ENCODE results near the gene SLX4IP. TPM values are rescaled to one million over a fixed set of nuclear protein-coding genes. Genes with fewer than 3 reads are reported as not detected.

Gene SLX4IP
- total and polyA plus RNA-seq, 2 donors (not counting 1 experiment from before 2014, with no cell fraction given) = 1.9 to 8.1 TPM

DNA sequence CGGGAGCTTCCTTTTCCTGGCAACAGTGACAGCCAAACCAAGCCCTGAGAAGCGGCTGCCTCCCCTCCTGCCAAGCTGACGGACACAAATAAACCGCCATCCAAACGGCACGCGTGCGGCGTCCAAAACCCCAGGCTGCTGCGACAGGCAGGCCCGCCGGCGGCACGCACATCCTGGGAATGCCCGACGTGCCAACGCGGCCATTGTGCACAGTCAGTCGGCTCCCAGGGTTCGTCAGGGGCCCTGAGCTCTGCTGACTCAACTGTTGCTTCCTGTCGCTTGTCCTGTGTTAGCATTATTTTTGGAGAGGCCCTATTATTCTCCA lies 231.9 kb downstream of the SLX4IP start:
- no peak overlapping the region for H3K4me3 ChIP-seq (replicated peaks in 1 of 4; ENCODE audit: control extremely low read depth in 1 of 4, insufficient read depth in 1 of 4, low read depth in 3 of 4, low read length in 4 of 4)
- H2AFZ ChIP-seq (ENCODE audit: low read length) = no peak overlapping the region
- H3K9me3 ChIP-seq (ENCODE audit: control insufficient read depth, insufficient read depth, low read depth, low read length) = no peaks in the 10 kb centered on the region
- H3K27me3 ChIP-seq (ENCODE audit: control insufficient read depth, insufficient read depth, low read length) = no peaks in the 10 kb centered on the region
- no peaks in the 10 kb centered on the region for H4K20me1 ChIP-seq (ENCODE audit: control insufficient read depth, extremely low read depth, insufficient read depth, low read length)
- peak in 1 of 2 donors; percentile 70 for DNase-seq (ENCODE audit: low read depth in 2 of 2)
- no peak overlapping the region for H3K4me2 ChIP-seq (ENCODE audit: extremely low read depth, insufficient read depth, low read length)
- no peaks in the 10 kb centered on the region for H3K36me3 ChIP-seq (ENCODE audit: control insufficient read depth, insufficient read depth, low read length)
- H3K79me2 ChIP-seq (ENCODE audit: control insufficient read depth, insufficient read depth, low read length) = peaks cover 6% of the 10 kb centered on the region
- H3K9ac ChIP-seq (ENCODE audit: insufficient read depth, low read length) = no peak overlapping the region
- H3K4me1 ChIP-seq (ENCODE audit: control insufficient read depth, extremely low read depth, insufficient read depth, low read length) = peaks cover 10% of the 10 kb centered on the region
- no peak overlapping the region for H3K27ac ChIP-seq (ENCODE audit: insufficient read depth, low read length)
- TF ChIP-seq EZH2 (IDR thresholded peaks at IDR 0.05; ENCODE audit: low read length, missing control alignments) = no peak
- TF ChIP-seq, protein P1, sequence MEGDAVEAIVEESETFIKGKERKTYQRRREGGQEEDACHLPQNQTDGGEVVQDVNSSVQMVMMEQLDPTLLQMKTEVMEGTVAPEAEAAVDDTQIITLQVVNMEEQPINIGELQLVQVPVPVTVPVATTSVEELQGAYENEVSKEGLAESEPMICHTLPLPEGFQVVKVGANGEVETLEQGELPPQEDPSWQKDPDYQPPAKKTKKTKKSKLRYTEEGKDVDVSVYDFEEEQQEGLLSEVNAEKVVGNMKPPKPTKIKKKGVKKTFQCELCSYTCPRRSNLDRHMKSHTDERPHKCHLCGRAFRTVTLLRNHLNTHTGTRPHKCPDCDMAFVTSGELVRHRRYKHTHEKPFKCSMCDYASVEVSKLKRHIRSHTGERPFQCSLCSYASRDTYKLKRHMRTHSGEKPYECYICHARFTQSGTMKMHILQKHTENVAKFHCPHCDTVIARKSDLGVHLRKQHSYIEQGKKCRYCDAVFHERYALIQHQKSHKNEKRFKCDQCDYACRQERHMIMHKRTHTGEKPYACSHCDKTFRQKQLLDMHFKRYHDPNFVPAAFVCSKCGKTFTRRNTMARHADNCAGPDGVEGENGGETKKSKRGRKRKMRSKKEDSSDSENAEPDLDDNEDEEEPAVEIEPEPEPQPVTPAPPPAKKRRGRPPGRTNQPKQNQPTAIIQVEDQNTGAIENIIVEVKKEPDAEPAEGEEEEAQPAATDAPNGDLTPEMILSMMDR (conservative IDR thresholded peaks at IDR 0.05 in 1 of 2, IDR thresholded peaks at IDR 0.05 in 1 of 2; ENCODE audit: low read depth in 1 of 2, low read length in 2 of 2) = no peak

DNA sequence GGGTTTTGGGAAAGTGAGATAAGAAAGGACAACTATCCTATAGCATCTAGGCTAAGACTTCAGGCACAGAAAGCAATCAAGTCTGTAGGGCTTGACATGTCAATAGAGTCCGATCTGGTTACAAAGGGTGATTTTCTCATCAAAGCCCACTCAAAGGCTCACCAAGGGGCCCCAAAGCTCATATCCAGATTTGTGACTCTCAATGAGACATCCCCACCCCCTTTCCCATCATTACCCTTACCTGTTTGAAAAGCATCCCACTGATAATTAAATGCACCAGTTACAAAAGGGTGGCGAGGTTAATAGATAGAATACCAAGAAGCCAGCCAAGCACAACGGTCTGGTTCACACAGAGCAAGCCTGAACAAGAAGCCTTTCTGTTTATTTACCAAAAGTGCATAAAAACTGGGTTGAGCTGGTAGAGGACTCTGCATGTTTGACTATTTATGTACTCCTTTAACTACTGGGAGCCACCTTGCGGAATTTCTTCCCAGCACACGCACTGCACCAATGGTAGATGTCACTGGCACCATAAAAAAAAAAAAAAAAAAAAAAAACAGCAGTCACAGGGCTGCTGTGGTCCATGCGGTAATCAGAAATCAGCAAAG lies 232.6 kb downstream of the SLX4IP start:
- H3K4me3 ChIP-seq (replicated peaks in 1 of 4; ENCODE audit: control extremely low read depth in 1 of 4, insufficient read depth in 1 of 4, low read depth in 3 of 4, low read length in 4 of 4) = no peak overlapping the region
- no peak for TF ChIP-seq EZH2 (IDR thresholded peaks at IDR 0.05; ENCODE audit: low read length, missing control alignments)
- TF ChIP-seq, protein P1 (conservative IDR thresholded peaks at IDR 0.05 in 1 of 2, IDR thresholded peaks at IDR 0.05 in 1 of 2; ENCODE audit: low read depth in 1 of 2, low read length in 2 of 2) = no peak
- no peak for DNase-seq (ENCODE audit: low read depth in 2 of 2)
- H2AFZ ChIP-seq (ENCODE audit: low read length) = no peak overlapping the region
- peaks cover 7% of the 10 kb centered on the region for H3K79me2 ChIP-seq (ENCODE audit: control insufficient read depth, insufficient read depth, low read length)
- no peaks in the 10 kb centered on the region for H3K27me3 ChIP-seq (ENCODE audit: control insufficient read depth, insufficient read depth, low read length)
- peaks cover 10% of the 10 kb centered on the region for H3K4me1 ChIP-seq (ENCODE audit: control insufficient read depth, extremely low read depth, insufficient read depth, low read length)
- H3K9ac ChIP-seq (ENCODE audit: insufficient read depth, low read length) = no peak overlapping the region
- no peaks in the 10 kb centered on the region for H3K36me3 ChIP-seq (ENCODE audit: control insufficient read depth, insufficient read depth, low read length)
- H3K9me3 ChIP-seq (ENCODE audit: control insufficient read depth, insufficient read depth, low read depth, low read length) = no peaks in the 10 kb centered on the region
- H3K4me2 ChIP-seq (ENCODE audit: extremely low read depth, insufficient read depth, low read length) = no peak overlapping the region
- no peaks in the 10 kb centered on the region for H4K20me1 ChIP-seq (ENCODE audit: control insufficient read depth, extremely low read depth, insufficient read depth, low read length)
- H3K27ac ChIP-seq (ENCODE audit: insufficient read depth, low read length) = no peak overlapping the region

DNA sequence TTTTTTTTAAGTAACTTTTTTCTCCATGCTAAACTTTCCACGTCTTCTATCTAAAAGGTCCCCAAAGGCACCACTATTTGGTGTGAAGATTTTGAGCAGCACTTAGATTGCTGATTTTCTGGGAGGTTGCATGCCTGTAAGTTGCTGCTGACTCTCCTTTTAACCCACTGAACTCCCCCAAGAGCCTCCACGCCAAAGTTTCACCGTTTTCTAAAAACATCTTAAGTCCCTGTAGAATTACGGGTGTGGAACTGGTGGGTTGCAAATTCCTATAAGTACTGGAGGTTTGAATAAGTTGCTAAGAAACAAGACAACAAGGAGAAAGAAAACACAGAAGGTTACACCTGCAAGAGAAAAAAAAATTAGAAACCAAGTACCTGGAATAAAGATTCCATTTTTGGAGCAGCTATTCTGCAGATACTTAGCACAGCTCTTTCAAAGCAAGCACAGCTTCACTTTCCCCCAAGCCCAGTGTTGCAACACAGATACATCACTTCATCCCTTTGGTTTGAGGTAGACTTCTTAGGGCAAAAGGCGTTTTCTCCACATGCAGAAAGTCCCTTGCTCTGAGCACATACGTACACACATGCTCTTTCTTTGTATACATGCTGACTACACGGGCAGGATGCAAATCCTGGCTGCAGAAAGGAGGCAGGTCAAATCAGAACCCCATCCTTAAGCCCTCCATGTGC lies 233.7 kb downstream of the SLX4IP start:
- no peak overlapping the region for H3K9ac ChIP-seq (ENCODE audit: insufficient read depth, low read length)
- no peak overlapping the region for H3K4me2 ChIP-seq (ENCODE audit: extremely low read depth, insufficient read depth, low read length)
- H4K20me1 ChIP-seq (ENCODE audit: control insufficient read depth, extremely low read depth, insufficient read depth, low read length) = no peaks in the 10 kb centered on the region

More for the DNA sequence above, 233.7 kb downstream of the SLX4IP start:
- no peak overlapping the region for H2AFZ ChIP-seq (ENCODE audit: low read length)
- no peak overlapping the region for H3K27ac ChIP-seq (ENCODE audit: insufficient read depth, low read length)
- peaks cover 10% of the 10 kb centered on the region for H3K4me1 ChIP-seq (ENCODE audit: control insufficient read depth, extremely low read depth, insufficient read depth, low read length)
- no peaks in the 10 kb centered on the region for H3K27me3 ChIP-seq (ENCODE audit: control insufficient read depth, insufficient read depth, low read length)
- no peak overlapping the region for H3K4me3 ChIP-seq (replicated peaks in 1 of 4; ENCODE audit: control extremely low read depth in 1 of 4, insufficient read depth in 1 of 4, low read depth in 3 of 4, low read length in 4 of 4)
- TF ChIP-seq EZH2 (IDR thresholded peaks at IDR 0.05; ENCODE audit: low read length, missing control alignments) = no peak
- TF ChIP-seq, protein P1 (conservative IDR thresholded peaks at IDR 0.05 in 1 of 2, IDR thresholded peaks at IDR 0.05 in 1 of 2; ENCODE audit: low read depth in 1 of 2, low read length in 2 of 2) = no peak
- H3K36me3 ChIP-seq (ENCODE audit: control insufficient read depth, insufficient read depth, low read length) = no peaks in the 10 kb centered on the region
- H3K9me3 ChIP-seq (ENCODE audit: control insufficient read depth, insufficient read depth, low read depth, low read length) = no peaks in the 10 kb centered on the region
- no peak for DNase-seq (ENCODE audit: low read depth in 2 of 2)
- peaks cover 14% of the 10 kb centered on the region for H3K79me2 ChIP-seq (ENCODE audit: control insufficient read depth, insufficient read depth, low read length)
